A549 treated with GW870086 at 1 μM for 4 hours (cell line): Measurements from ENCODE around the gene SMG5. TPM values are rescaled to one million over a fixed set of nuclear protein-coding genes. Genes with fewer than 3 reads are reported as not detected.

ENCODE experiments used
- total RNA-seq: library from RNA; stranded (reverse); fragments of 200-300 nt; extraction: Qiagen RNA extraction; gene quantifications from 5 replicates; pipeline ENCODE4 v1.2.3, GENCODE V29; 2022; ENCODE audit warnings: low read depth

The SMG5 gene, protein sequence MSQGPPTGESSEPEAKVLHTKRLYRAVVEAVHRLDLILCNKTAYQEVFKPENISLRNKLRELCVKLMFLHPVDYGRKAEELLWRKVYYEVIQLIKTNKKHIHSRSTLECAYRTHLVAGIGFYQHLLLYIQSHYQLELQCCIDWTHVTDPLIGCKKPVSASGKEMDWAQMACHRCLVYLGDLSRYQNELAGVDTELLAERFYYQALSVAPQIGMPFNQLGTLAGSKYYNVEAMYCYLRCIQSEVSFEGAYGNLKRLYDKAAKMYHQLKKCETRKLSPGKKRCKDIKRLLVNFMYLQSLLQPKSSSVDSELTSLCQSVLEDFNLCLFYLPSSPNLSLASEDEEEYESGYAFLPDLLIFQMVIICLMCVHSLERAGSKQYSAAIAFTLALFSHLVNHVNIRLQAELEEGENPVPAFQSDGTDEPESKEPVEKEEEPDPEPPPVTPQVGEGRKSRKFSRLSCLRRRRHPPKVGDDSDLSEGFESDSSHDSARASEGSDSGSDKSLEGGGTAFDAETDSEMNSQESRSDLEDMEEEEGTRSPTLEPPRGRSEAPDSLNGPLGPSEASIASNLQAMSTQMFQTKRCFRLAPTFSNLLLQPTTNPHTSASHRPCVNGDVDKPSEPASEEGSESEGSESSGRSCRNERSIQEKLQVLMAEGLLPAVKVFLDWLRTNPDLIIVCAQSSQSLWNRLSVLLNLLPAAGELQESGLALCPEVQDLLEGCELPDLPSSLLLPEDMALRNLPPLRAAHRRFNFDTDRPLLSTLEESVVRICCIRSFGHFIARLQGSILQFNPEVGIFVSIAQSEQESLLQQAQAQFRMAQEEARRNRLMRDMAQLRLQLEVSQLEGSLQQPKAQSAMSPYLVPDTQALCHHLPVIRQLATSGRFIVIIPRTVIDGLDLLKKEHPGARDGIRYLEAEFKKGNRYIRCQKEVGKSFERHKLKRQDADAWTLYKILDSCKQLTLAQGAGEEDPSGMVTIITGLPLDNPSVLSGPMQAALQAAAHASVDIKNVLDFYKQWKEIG
- total RNA-seq, result 40.9 to 46.9 TPM (median 43.9 TPM) in 5 replicates

DNA sequence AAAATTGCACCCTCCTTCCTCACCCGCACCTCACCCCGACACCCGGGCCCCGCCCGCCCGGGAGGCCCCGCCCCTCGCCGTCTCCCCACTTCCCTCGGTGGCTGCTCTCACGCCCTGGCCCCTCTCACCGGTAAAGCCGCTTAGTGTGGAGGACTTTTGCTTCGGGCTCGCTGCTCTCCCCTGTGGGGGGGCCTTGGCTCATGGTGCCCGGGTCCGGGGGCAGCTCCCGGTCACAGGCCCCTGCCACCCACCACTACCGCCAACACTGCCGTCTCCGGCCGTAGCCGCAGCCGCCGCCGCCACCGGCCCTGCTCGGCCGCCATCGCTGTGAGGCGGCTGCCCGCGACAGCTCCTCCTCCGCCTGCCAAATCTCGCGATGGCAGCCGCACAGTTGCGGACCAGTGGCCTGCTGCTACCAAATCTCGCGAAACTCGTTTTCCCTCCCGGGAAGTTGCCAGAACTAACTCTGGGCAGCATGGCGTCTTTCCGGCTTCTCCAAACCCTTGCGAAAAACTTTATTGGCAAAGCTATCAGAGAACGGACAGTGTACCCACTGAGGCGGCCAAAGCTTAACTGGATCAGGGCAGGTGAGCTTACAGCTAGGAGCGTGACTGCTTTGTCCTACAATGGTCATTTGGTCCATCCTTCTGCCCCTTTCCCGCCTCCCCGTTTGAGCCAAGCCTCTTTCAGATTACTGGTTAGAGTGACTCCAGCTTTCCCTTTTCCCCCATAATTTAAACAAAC is at the start of gene SMG5:
TSS of gene SMG5 (minus strand) at position 347 of the 744 bp plus-strand sequence. CDS start at position 202, 145 bp downstream.

DNA sequence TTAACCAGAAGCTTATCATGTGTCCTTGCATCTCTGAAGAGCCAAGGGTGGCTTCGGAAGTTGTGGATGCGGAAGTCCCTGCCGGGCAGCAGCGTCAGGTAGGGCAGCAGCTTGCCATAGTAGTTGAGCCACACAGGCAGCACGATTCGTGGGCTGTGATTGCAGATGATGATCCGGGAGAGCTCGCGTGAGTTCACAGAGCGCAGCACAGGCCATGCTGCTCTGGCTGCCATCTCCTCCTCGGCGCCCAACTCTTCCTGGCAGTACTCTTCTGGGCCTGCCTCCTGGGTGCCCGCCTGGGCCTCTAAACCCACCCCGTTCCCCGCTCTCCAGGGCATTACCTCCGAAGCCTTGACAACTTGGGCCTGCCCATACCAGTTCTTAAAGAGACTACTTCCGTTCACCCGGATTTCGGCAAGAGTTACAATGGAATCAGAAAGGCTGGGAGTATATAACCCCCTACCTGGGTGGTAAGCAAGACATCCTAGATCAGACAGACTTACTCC is 16.3 kb upstream of the SMG5 start, which contains the start of gene VHLL:
TSS of gene VHLL (minus strand) at position 456 of the 506 bp plus-strand sequence. CDS start at position 338, 118 bp downstream.

DNA sequence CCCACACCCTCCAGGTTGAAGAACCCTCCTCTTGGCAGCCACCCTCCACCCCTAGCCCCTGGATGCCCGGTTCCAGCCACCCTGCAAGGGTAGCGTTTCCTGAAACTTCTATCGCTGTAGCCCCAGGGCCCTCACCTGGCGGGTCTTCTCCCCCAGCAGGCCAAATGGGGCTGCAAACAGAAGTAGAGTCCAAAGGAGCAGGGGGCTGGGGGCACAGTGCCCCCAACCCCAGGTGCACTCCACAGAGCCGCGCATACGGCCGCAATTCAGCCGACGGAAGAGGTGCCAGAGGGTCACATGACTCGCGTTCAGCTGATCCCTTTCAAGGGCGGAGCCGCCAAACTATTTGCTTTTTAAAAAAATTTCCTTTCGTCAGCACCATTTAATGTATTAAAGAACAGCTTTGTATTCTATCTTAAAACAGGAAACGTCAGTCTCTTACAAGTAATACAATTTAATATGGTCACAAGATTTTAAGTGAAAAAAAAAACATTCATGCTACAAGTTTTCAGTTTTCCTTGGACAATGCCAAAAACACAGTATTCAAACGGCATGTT is 12.8 kb upstream of the SMG5 start, which contains the start of gene GLMP:
TSS of gene GLMP (minus strand) at position 289 of the 557 bp plus-strand sequence. CDS start at position 255, 34 bp downstream.

DNA sequence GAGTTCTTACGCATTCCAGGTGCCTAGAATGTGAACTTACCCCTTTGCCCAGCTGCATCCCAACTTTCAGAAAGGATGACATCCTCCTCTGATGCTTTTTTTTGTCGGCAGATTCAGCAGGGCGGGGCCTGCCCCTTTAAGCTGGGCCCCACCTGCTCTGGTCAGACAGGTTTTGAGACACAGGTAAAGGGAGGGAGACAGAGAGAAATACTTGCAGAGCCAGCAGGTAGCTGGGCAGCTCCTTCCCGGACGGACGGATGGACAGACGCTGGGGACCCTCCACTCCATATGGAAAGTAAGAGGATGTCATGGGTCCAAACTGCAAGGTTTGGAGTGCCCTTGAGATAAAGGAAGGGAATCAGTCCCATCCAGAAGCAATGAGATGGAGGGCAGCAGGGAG is 1.5 kb upstream of the SMG5 start, which contains the start of gene TMEM79:
TSS of gene TMEM79 (plus strand) at position 214 of the 400 bp plus-strand sequence. CDS start 902 bp downstream, outside the sequence.

DNA sequence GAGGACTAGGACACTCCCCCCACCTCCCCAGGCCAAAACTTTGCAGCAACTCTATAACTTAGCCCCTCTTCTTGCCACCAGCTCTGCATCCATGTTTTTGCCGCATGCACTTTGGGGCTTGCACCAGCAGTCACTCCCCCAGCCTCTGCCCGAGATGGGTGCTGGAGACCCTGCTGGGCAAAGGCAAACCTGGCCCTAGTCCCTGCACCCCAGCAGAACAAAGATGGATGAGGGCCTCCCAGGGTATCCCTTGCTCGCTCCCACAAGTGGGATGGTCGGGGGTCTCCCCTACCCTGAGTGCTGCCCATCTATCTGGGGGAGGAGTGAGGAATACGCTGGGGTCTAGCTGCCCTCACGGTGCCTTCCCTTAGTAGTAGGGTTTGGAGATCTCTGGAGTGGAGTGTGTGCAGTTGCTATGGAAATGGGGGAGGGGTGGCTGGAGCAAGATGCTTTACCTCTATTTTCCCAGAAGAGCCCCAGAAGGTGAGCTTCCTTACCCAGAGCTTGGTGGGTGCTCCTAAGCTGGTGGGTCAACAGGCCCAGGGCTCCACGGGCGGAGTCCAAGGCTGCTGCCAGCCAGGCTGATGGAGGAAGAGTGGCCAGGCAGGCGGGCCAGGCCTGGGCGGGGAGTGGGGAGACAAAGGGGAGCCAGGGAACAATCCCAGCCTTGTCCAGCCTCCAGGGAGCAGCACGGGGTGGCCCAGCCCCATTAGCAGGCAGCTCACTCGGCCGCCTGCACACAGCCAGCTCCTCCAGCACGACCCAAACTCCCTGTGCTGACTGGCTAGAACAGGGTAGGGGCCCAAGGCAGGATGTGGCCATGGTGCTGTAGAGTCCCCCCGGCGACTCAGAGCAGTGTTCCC is 34.9 kb downstream of the SMG5 start, which contains the start of gene PAQR6:
TSS of gene PAQR6 (minus strand) at position 597 of the 863 bp plus-strand sequence. CDS start 1,325 bp downstream, outside the sequence.

DNA sequence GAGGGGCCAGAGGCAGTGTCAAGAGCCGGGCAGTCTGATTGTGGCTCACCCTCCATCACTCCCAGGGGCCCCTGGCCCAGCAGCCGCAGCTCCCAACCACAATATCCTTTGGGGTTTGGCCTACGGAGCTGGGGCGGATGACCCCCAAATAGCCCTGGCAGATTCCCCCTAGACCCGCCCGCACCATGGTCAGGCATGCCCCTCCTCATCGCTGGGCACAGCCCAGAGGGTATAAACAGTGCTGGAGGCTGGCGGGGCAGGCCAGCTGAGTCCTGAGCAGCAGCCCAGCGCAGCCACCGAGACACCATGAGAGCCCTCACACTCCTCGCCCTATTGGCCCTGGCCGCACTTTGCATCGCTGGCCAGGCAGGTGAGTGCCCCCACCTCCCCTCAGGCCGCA is 40.7 kb downstream of the SMG5 start, which contains the start of gene BGLAP:
TSS of gene BGLAP (plus strand) at position 259 of the 400 bp plus-strand sequence. CDS start at position 307, 48 bp downstream.

DNA sequence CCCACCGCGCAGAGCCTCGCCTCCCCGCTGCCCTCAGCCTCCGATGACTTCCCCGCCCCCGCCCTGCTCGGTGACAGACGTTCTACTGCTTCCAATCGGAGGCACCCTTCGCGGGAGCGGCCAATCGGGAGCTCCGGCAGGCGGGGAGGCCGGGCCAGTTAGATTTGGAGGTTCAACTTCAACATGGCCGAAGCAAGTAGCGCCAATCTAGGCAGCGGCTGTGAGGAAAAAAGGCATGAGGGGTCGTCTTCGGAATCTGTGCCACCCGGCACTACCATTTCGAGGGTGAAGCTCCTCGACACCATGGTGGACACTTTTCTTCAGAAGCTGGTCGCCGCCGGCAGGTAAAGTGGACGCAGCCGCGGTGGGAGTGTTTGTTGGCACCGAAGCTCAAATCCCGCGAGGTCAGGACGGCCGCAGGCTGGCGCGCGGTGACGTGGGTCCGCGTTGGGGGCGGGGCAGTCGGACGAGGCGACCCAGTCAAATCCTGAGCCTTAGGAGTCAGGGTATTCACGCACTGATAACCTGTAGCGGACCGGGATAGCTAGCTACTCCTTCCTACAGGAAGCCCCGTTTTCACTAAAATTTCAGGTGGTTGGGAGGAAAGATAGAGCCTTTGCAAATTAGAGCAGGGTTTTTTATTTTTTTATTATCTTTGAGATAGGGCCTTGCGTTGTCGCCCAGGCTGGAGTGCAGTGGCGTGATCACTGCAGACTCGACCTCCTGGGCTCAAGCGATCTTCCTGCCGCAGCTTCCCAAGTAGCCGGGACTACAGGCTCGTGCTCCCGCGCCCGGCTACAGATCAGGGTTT is 69.6 kb downstream of the SMG5 start, which contains the start of gene PMF1:
TSS of gene PMF1 (plus strand) at position 175 of the 811 bp plus-strand sequence. CDS start at position 184, 9 bp downstream.

Other genes with a start within 250 kb of the SMG5 start
- gene UBQLN4, start 229.0 kb downstream of the SMG5 start, total RNA-seq, result 32.7 to 44.1 TPM (median 39.4 TPM) in 5 replicates
- 155 to 166 TPM (median 160 TPM) in 5 replicates for gene LAMTOR2, start 228.0 kb downstream of the SMG5 start, total RNA-seq
- not detected in 5 replicates for gene RAB25, start 221.7 kb downstream of the SMG5 start, total RNA-seq
- 0.98 to 2.3 TPM (median 1.8 TPM) in 5 replicates for gene MEX3A, start 200.4 kb downstream of the SMG5 start, total RNA-seq
- 635 to 777 TPM (median 765 TPM) in 5 replicates for gene LMNA, start 168.1 kb downstream of the SMG5 start, total RNA-seq
- 0.33 to 0.47 TPM (median 0.41 TPM) in 5 replicates for gene SEMA4A, start 129.2 kb downstream of the SMG5 start, total RNA-seq
- gene SLC25A44, start 88.7 kb downstream of the SMG5 start, total RNA-seq, result 26.0 to 29.3 TPM (median 27.2 TPM) in 5 replicates
- gene PMF1, start 69.8 kb downstream of the SMG5 start, total RNA-seq, result 55.2 to 64.4 TPM (median 59.5 TPM) in 5 replicates
- 0.23 to 1.0 TPM (median 0.61 TPM) in 4 of 5 replicates, not detected in the other for gene BGLAP, start 40.6 kb downstream of the SMG5 start, total RNA-seq
- gene PAQR6, start 34.8 kb downstream of the SMG5 start, total RNA-seq, result 2.4 to 5.5 TPM (median 3.3 TPM) in 5 replicates
- gene TMEM79, start 1.5 kb upstream of the SMG5 start, total RNA-seq, result 6.0 to 7.9 TPM (median 7.5 TPM) in 5 replicates
- 33.0 to 47.2 TPM (median 42.7 TPM) in 5 replicates for gene GLMP, start 12.9 kb upstream of the SMG5 start, total RNA-seq
- gene VHLL, start 16.5 kb upstream of the SMG5 start, total RNA-seq, result not detected in 5 replicates
- gene CCT3, start 55.5 kb upstream of the SMG5 start, total RNA-seq, result 379 to 412 TPM (median 408 TPM) in 5 replicates
- 1.9 to 3.5 TPM (median 2.2 TPM) in 5 replicates for gene TSACC, start 55.7 kb upstream of the SMG5 start, total RNA-seq
- gene RHBG, start 86.4 kb upstream of the SMG5 start, total RNA-seq, result not detected in 5 replicates
- gene MEF2D, start 217.9 kb upstream of the SMG5 start, total RNA-seq, result 20.2 to 29.8 TPM (median 28.1 TPM) in 5 replicates